Thyroid gland (tissue), 4 donors: ENCODE data around the gene TMEM151B.

Source experiments
- CTCF ChIP-seq, 6 experiments: fragments of 200-600 bp in 3 of 6; fragments of 450-650 bp in 3 of 6; sonication (generic) in 3 of 6; IDR thresholded peaks; one replicate each; pipeline ENCODE4 v1.5.1; 2016 to 2019; ENCODE audit warnings: antibody characterized with exemption in 6 of 6, mild to moderate bottlenecking in 2 of 6, inconsistent platforms in 1 of 6, moderate library complexity in 1 of 6
- POLR2A ChIP-seq, 2 donors: fragments of 450-650 bp; IDR thresholded peaks; one replicate each; pipeline ENCODE4 v1.6.1; 2017; ENCODE audit warnings: antibody characterized with exemption in 2 of 2, mild to moderate bottlenecking in 2 of 2, moderate library complexity in 1 of 2

GRCh38 chr6:44248579-44248978, 21.7 kb upstream of the TMEM151B start:
- no peak for TF ChIP-seq POLR2A (IDR thresholded peaks at IDR 0.05)
- no peak for TF ChIP-seq CTCF (IDR thresholded peaks at IDR 0.05)
